Measurements from ENCODE around the gene SPACA4.

The SPACA4 gene

GRCh38 chr19:48651683-48652048 lies 45.1 kb downstream of the SPACA4 start:
- DNase-seq (ENCODE audit: insufficient read length, low spot score), result no peak
- no peak for TF ChIP-seq POLR2A (IDR thresholded peaks at IDR 0.05; ENCODE audit: low read depth, low read length)
- FAIRE-seq, result no peak

- FAIRE-seq, result no peak
- no peak for DNase-seq (ENCODE audit: insufficient read length, low spot score)
Observed at GRCh38 chr19:48654299-48655059, 47.9 kb downstream of the SPACA4 start.

DNA sequence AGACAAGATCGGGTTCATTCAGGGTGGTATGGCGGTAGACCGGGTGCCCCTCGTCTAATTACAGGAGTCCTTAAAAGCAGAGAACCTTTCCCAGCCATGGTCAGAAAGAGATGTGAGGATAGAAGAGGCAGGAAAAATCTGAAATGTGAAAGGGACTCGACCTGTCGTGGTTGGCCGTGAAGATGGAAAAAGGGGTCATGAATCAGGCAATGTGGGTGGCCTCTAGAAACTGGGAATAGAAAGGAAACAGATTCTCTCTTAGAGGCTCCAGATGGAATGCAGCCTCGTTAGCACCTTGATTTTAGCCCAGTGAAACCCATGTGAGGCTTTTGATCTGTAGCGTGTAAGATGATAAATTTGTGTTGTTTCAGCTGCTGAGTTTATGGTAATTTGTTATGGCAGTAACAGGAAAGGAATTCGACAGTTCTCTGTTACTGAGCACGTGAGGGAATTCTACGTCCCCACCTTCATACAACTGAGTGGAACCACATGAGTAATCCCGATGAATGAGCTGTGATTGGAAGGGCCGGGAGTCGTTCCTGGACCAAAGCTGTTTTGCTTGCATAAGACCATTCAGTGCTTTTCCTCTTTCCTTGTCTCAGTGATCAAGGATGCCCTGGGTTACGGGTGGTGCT lies 50.4 kb downstream of the SPACA4 start:
- FAIRE-seq (peak; percentile 60), DNase-seq (ENCODE audit: insufficient read length, low spot score) (peak; percentile 65)
- TF ChIP-seq POLR2A (IDR thresholded peaks at IDR 0.05; ENCODE audit: low read depth, low read length), result no peak

More at GRCh38 chr19:48654299-48655059, 47.9 kb downstream of the SPACA4 start:
- TF ChIP-seq POLR2A (IDR thresholded peaks at IDR 0.05; ENCODE audit: low read depth, low read length), result no peak

Data from H54 (cell line).